Breast epithelium (tissue), 3 donors: ENCODE data around the gene BZW1.

Experiments used
- CTCF ChIP-seq, 3 donors: fragments of 450-650 bp; IDR thresholded peaks; one replicate each; pipeline ENCODE4 v1.5.1; 2016 to 2017; ENCODE audit warnings: antibody characterized with exemption in 3 of 3, mild to moderate bottlenecking in 3 of 3, moderate library complexity in 3 of 3
- POLR2AphosphoS5 ChIP-seq, 3 donors: sonication (generic); formaldehyde crosslinking; IDR thresholded peaks; one replicate each; pipeline ENCODE4 v1.6.1; 2017; ENCODE audit warnings: antibody characterized with exemption in 3 of 3

- TF ChIP-seq CTCF (IDR thresholded peaks at IDR 0.05) (peak; percentile 10 to 53 (median 51)), POLR2AphosphoS5 (IDR thresholded peaks at IDR 0.05) (peak in 2 of 3 donors; percentile 15 to 40)
Observed at GRCh38 chr2:200812122-200813022, 662 bp downstream of the BZW1 start.
